Tibial artery (tissue), 4 donors: ENCODE measurements around the gene GALNT17.

Experiments used
- DNase-seq, 2 donors: peaks; one replicate each; pipeline ENCODE4 v3.0.0-alpha.2; 2019
- H3K27ac ChIP-seq, 2 donors: fragments of 200-600 bp; sonication (generic) in 1 of 2; 1 replicate in 1 of 2; 2 replicates in 1 of 2; pipeline ENCODE4 v1.5.1; 2018 to 2019; ENCODE audit warnings: mild to moderate bottlenecking in 1 of 2
- H3K27me3 ChIP-seq, 2 donors: fragments of 200-600 bp; sonication (generic) in 1 of 2; one replicate each; pipeline versions ENCODE4 v1.5.1 to v1.6.0; 2016 to 2019
- H3K36me3 ChIP-seq, 3 donors: fragments of 200-600 bp; sonication (generic) in 2 of 3; one replicate each; pipeline ENCODE4 v1.5.1; 2016 to 2019; ENCODE audit warnings: mild to moderate bottlenecking in 2 of 3
- H3K4me1 ChIP-seq, 4 donors: fragments of 200-600 bp; sonication (generic) in 2 of 4; 1 replicate in 3 of 4; 2 replicates in 1 of 4; pipeline ENCODE4 v1.5.1; 2016 to 2019
- H3K4me3 ChIP-seq, 2 donors: fragments of 200-600 bp; sonication (generic) in 1 of 2; 1 replicate in 1 of 2; 2 replicates in 1 of 2; pipeline ENCODE4 v1.5.1; 2018 to 2019; ENCODE audit warnings: mild to moderate bottlenecking in 2 of 2
- H3K9me3 ChIP-seq, 3 donors: fragments of 200-600 bp; sonication (generic) in 1 of 3; one replicate each; pipeline ENCODE4 v1.5.1; 2016 to 2019
- intact Hi-C: fragments of 100-400 bp; cut with DNase I; formaldehyde crosslinking; loops from one replicate; pipeline ENCODE4 v1.15.0; 2023; ENCODE audit warnings: low total_unique reads
- TF ChIP-seq, protein P1 (sequence below), 2 experiments: fragments of 200-600 bp in 1 of 2; fragments of 450-650 bp in 1 of 2; IDR thresholded peaks; one replicate each; pipeline ENCODE4 v1.5.1; 2017 to 2019; ENCODE audit warnings: antibody characterized with exemption in 2 of 2, mild to moderate bottlenecking in 1 of 2, moderate library complexity in 1 of 2

Gene GALNT17

DNA sequence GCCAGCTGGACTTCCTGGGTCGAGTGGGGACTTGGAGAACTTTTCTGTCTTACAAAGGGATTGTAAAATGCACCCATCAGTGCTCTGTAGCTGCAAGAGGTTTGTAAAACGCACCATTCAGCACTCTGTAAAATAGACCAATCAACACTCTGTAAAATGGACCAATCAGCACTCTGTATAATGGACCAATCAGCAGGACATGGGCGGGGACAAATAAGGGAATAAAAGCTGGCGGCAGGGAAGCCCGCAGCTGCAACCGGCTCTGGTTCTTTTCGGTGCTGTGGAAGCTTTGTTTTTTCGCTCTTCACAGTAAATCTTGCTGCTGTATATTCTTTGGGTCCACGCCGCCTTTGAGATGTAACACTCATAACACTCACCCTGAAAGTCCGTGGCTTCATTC lies 151.9 kb downstream of the GALNT17 start:
- no peaks in the 10 kb centered on the region for H3K27me3 ChIP-seq
- no peak overlapping the region for H3K27ac ChIP-seq
- no peaks in the 10 kb centered on the region for H3K36me3 ChIP-seq
- no peaks in the 10 kb centered on the region for H3K9me3 ChIP-seq
- TF ChIP-seq, protein P1, sequence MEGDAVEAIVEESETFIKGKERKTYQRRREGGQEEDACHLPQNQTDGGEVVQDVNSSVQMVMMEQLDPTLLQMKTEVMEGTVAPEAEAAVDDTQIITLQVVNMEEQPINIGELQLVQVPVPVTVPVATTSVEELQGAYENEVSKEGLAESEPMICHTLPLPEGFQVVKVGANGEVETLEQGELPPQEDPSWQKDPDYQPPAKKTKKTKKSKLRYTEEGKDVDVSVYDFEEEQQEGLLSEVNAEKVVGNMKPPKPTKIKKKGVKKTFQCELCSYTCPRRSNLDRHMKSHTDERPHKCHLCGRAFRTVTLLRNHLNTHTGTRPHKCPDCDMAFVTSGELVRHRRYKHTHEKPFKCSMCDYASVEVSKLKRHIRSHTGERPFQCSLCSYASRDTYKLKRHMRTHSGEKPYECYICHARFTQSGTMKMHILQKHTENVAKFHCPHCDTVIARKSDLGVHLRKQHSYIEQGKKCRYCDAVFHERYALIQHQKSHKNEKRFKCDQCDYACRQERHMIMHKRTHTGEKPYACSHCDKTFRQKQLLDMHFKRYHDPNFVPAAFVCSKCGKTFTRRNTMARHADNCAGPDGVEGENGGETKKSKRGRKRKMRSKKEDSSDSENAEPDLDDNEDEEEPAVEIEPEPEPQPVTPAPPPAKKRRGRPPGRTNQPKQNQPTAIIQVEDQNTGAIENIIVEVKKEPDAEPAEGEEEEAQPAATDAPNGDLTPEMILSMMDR (IDR thresholded peaks at IDR 0.05): no peak
- intact Hi-C loops: no loop called here
- no peak overlapping the region for H3K4me3 ChIP-seq
- DNase-seq: no peak
- H3K4me1 ChIP-seq: peaks cover 0 to 46% (median 17%) of the 10 kb centered on the region in 4 donors

DNA sequence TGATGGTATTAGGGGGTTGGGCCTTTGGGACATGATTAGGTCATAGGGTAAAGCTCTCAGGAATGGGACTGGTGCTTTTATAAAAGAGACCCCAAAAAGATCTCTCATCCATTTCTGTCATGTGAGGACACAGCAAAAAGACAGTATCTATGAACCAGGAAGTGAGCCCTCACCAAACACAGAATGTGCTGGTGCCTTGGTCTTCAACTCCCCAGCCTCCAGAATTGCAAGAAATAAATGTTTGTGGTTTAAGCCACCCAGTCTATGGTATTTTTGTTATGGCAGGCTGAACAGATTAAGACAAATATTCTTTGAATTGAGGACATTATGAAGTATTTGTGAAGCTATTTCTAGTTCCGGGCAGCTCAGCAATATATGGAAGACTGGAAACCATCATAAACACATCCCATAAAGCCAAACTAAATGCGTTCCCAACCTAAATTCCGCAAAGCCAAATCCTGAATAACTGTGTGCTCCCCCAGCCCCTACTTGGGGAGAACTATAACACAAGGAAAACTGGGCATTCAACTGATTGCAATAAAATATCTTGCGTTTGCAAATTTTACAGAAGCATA lies 153.7 kb downstream of the GALNT17 start:
- TF ChIP-seq, protein P1 (IDR thresholded peaks at IDR 0.05): no peak
- Histone ChIP-seq H3K4me3 (no peak overlapping the region), H3K27ac (peak overlapping the region; percentile 56 to 78), H3K27me3 (no peaks in the 10 kb centered on the region), H3K36me3 (no peaks in the 10 kb centered on the region), H3K9me3 (no peaks in the 10 kb centered on the region), H3K4me1 (peaks cover 0 to 44% (median 18%) of the 10 kb centered on the region in 4 donors)
- intact Hi-C loops: no loop called here
- no peak for DNase-seq

DNA sequence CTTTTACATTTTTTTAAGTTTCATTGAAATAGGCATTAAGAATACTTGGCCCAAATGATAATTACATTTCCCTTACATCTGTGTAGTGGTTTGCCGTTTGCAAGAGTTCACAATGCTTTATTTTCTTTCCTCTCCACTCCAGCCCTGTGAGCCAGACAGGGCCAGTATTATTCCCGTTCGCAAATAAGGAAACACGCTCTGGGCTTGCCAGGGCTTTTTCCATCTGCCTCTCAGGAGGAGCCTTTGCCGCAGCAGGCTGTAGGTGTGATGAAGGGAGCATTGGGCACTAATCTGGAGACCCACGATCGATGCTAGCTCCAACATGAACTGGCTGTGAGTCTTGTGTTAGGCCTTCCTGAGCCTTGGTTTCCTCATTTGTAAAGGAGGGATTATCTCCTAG lies 154.4 kb downstream of the GALNT17 start:
- peak; percentile 27 to 79 for DNase-seq
- Histone ChIP-seq H3K9me3 (no peaks in the 10 kb centered on the region), H3K36me3 (no peaks in the 10 kb centered on the region), H3K4me1 (peaks cover 0 to 48% (median 18%) of the 10 kb centered on the region in 4 donors), H3K4me3 (peak overlapping the region in 1 of 2 donors; percentile 22), H3K27ac (peak overlapping the region; percentile 56 to 78), H3K27me3 (no peaks in the 10 kb centered on the region)
- intact Hi-C loops: no loop called here
- TF ChIP-seq, protein P1 (IDR thresholded peaks at IDR 0.05): no peak

DNA sequence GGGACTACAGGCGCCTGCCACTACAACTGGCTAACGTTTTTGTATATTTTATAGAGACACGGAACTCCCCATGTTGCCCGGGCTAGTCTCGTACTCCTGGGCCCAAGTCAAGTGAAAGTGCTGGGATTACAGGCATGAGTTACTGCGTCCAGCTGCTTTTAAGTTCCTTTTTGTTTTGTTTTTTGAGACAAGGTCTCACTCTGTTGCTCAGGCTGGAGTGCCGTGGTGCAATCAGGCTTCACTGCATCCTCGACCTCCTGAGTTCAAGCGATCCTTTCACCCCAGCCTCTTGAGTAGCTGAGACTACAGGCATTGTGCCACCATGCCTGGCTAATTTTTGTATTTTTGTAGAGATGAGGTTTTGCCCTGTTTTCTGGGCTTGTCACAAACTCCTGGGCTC lies 155.0 kb downstream of the GALNT17 start:
- Histone ChIP-seq H3K36me3 (no peaks in the 10 kb centered on the region), H3K27ac (peak overlapping the region; percentile 56 to 78), H3K9me3 (no peaks in the 10 kb centered on the region), H3K27me3 (no peaks in the 10 kb centered on the region), H3K4me3 (peak overlapping the region; percentile 6 to 22), H3K4me1 (peaks cover 0 to 48% (median 18%) of the 10 kb centered on the region in 4 donors)
- intact Hi-C loops: no loop called here
- TF ChIP-seq, protein P1 (IDR thresholded peaks at IDR 0.05): no peak
- no peak for DNase-seq

DNA sequence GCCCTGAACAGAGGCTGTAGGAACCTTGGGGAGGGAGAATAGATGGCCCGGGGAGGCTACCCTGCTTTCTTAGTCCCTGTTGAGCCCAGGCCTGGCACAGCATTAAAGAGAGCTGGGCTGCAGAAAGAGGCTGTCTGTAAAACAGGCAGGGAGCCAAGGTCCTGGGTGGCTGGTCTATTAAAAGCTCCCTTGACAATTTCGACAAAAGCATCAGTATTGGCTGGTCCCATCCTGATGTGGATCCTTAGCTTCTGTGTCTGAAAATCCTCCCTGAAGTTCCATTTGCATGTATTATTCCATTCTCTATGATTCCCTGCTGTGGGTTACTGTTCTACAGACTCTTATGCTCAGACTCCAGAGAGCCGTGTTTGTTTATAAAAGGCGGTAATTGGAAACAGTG lies 158.5 kb downstream of the GALNT17 start:
- no peaks in the 10 kb centered on the region for H3K27me3 ChIP-seq
- DNase-seq: no peak
- H3K4me3 ChIP-seq: no peak overlapping the region
- intact Hi-C loops: no loop called here
- peak overlapping the region; percentile 35 to 36 for H3K27ac ChIP-seq
- TF ChIP-seq, protein P1 (IDR thresholded peaks at IDR 0.05): no peak
- H3K36me3 ChIP-seq: no peaks in the 10 kb centered on the region
- H3K4me1 ChIP-seq: peaks cover 0 to 33% (median 16%) of the 10 kb centered on the region in 4 donors
- H3K9me3 ChIP-seq: no peaks in the 10 kb centered on the region
